ENCODE measurements around the gene NRG2. TPM values are rescaled to one million over a fixed set of nuclear protein-coding genes. Genes with fewer than 3 reads are reported as not detected.

NRG2 gene
- total and polyA plus RNA-seq, 2 of the 8 experiments (the other 6 are each of a cell fraction or from before 2014, with no cell fraction given): 0.27 to 0.54 TPM

- TF ChIP-seq EP300 (IDR thresholded peaks at IDR 0.05; ENCODE audit: borderline replicate concordance in 1 of 2, low read depth in 2 of 2, low read length in 2 of 2) (no peak), POLR2A (IDR thresholded peaks at IDR 0.05; ENCODE audit: control extremely low read depth in 1 of 2, low read depth in 2 of 2, low read length in 2 of 2) (no peak)
Observed at GRCh38 chr5:139985733-139986132, 57.4 kb downstream of the NRG2 start (continued).

Data from H1 (cell line).